SK-N-SH treated with all-trans-retinoic acid at 6 μM for 48 hours (cell line): ENCODE data around the gene SCFD2.

ENCODE experiments used
- ARNTL ChIP-seq: fragments of 450-650 bp; formaldehyde crosslinking; IDR thresholded peaks from 2 replicates; pipeline ENCODE4 v1.5.0; 2020; ENCODE audit warnings: low read depth, mild to moderate bottlenecking, moderate library complexity, borderline replicate concordance
- CREB5 ChIP-seq: fragments of 250-450 bp; sonication (Bioruptor Pico); IDR thresholded peaks from 2 replicates; pipeline ENCODE4 v1.5.1; 2020; ENCODE audit warnings: low read depth, mild to moderate bottlenecking, moderate library complexity
- ISL1 ChIP-seq: fragments of 250-450 bp; sonication (Bioruptor Pico); IDR thresholded peaks from 2 replicates; pipeline ENCODE4 v2.1.2; 2022; ENCODE audit warnings: mild to moderate bottlenecking, moderate library complexity
- OSR1 ChIP-seq: fragments of 250-450 bp; sonication (Bioruptor Pico); IDR thresholded peaks from 2 replicates; pipeline ENCODE4 v1.8.0; 2022; ENCODE audit warnings: moderate library complexity, mild to moderate bottlenecking, inconsistent platforms
- PATZ1 ChIP-seq: fragments of 250-450 bp; sonication (Bioruptor Pico); IDR thresholded peaks from 2 replicates; pipeline ENCODE4 v1.8.0; 2020; ENCODE audit warnings: mild to moderate bottlenecking, moderate library complexity, borderline replicate concordance
- SNAI2 ChIP-seq: fragments of 250-450 bp; sonication (Bioruptor Pico); IDR thresholded peaks from 2 replicates; pipeline ENCODE4 v1.5.0; 2020; ENCODE audit warnings: mild to moderate bottlenecking, moderate library complexity
- ZFP3 ChIP-seq: fragments of 250-450 bp; sonication (Bioruptor Pico); IDR thresholded peaks from 2 replicates; pipeline ENCODE4 v1.5.0; 2020; ENCODE audit warnings: mild to moderate bottlenecking, moderate library complexity
- ZNF565 ChIP-seq: fragments of 450-650 bp; formaldehyde crosslinking; conservative IDR thresholded peaks from 2 replicates; pipeline ENCODE4 v1.5.0; 2020; ENCODE audit warnings: low read depth, mild to moderate bottlenecking, moderate library complexity

DNA sequence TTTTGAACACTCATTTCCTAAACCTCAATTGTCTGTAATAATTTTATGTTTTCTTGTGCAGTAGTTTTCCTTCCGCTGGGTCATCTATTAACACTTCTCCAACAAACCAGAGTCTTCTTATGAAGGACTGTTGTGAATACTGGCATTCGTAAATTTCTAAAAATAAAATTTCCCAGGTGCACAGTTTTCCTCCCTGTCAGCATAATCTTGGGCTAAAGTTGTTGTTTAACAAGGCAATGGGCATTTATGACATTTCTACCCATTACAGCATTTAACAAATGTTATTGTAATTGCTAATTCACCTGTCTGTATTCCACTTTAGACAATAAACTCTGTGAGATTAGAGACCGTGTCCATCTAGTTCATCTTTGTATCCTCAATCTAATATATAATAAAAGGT, 1.2 kb downstream of the SCFD2 start:
- TF ChIP-seq ISL1 (CRISPR knock-in tag), result no peak
- no peak for TF ChIP-seq ARNTL
- TF ChIP-seq PATZ1, result no peak
- TF ChIP-seq ZFP3, result no peak
- TF ChIP-seq SNAI2 (CRISPR knock-in tag), result no peak
- TF ChIP-seq OSR1, result no peak
- TF ChIP-seq CREB5 (CRISPR knock-in tag), result no peak
- TF ChIP-seq ZNF565 (CRISPR knock-in tag), result no peak
